A549 (cell line): ENCODE results near the gene FXYD3.

ENCODE experiments used
- BHLHE40 ChIP-seq: IDR thresholded peaks from 2 replicates; pipeline ENCODE4 v1.6.1; 2012; ENCODE audit warnings: low read depth, low read length, inconsistent platforms
- CEBPB ChIP-seq, 2 experiments: fragments of >200 bp in 1 of 2; sonication (Bioruptor Twin) in 1 of 2; formaldehyde crosslinking in 1 of 2; IDR thresholded peaks; 2 replicates each; pipeline ENCODE4 v1.6.1; 2012 to 2016
- EHMT2 ChIP-seq: fragments of 200-600 bp; sonication (generic); IDR thresholded peaks from 2 replicates; pipeline ENCODE4 v1.6.1; 2016; ENCODE audit warnings: antibody characterized with exemption, low read depth, mild to moderate bottlenecking, moderate library complexity
- FOSL2 ChIP-seq, 2 experiments: fragments of 450-650 bp in 1 of 2; fragments of >200 bp in 1 of 2; sonication (Bioruptor Twin) in 1 of 2; formaldehyde crosslinking; IDR thresholded peaks; 2 replicates each; pipeline versions ENCODE4 v1.5.0 to v1.6.1; 2016 to 2020; ENCODE audit warnings: mild to moderate bottlenecking in 1 of 2, moderate library complexity in 1 of 2
- MYC ChIP-seq: IDR thresholded peaks from 2 replicates; pipeline ENCODE4 v1.6.1; 2012; ENCODE audit warnings: mild to moderate bottlenecking, inconsistent platforms, low read length, improper control_type of control experiment, borderline replicate concordance
- TF ChIP-seq, protein P1 (sequence below): fragments of >200 bp; sonication (Bioruptor Twin); formaldehyde crosslinking; IDR thresholded peaks from 3 replicates; pipeline ENCODE4 v1.5.1; 2016
- TF ChIP-seq, protein P2 (sequence below): IDR thresholded peaks from 2 replicates; pipeline ENCODE4 v1.6.1; 2012

DNA sequence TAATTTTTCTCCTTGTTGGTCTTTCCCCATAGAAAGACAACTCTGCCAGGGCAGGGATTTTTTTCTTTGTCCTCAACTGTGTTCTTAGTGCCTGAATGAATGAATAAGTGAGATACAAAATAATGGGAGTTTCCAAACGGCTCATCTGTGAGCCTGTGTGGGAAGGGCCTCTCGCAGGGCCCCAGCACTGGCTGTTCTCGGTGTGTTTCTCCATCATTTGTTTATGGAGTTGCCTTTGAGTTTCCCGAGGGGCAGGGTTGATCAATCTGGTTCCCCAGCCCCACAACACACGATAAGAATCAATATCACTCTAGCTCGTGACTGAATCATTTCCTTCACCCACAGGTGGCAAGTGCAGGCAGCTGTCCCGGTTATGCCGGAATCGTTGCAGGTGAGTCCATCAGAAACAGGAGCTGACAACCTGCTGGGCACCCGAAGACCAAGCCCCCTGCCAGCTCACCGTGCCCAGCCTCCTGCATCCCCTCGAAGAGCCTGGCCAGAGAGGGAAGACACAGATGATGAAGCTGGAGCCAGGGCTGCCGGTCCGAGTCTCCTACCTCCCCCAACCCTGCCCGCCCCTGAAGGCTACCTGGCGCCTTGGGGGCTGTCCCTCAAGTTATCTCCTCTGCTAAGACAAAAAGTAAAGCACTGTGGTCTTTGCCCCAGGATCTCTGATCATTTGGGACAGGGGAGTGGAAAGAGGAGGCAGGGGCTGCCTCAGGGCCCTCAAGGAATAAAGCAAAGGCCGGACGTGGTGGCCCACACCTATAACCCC is 53.8 kb downstream of the FXYD3 start:
- no peak for TF ChIP-seq CEBPB (IDR thresholded peaks at IDR 0.05)
- no peak for TF ChIP-seq MYC
- TF ChIP-seq, protein P1, sequence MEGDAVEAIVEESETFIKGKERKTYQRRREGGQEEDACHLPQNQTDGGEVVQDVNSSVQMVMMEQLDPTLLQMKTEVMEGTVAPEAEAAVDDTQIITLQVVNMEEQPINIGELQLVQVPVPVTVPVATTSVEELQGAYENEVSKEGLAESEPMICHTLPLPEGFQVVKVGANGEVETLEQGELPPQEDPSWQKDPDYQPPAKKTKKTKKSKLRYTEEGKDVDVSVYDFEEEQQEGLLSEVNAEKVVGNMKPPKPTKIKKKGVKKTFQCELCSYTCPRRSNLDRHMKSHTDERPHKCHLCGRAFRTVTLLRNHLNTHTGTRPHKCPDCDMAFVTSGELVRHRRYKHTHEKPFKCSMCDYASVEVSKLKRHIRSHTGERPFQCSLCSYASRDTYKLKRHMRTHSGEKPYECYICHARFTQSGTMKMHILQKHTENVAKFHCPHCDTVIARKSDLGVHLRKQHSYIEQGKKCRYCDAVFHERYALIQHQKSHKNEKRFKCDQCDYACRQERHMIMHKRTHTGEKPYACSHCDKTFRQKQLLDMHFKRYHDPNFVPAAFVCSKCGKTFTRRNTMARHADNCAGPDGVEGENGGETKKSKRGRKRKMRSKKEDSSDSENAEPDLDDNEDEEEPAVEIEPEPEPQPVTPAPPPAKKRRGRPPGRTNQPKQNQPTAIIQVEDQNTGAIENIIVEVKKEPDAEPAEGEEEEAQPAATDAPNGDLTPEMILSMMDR, result no peak
- TF ChIP-seq, protein P2, sequence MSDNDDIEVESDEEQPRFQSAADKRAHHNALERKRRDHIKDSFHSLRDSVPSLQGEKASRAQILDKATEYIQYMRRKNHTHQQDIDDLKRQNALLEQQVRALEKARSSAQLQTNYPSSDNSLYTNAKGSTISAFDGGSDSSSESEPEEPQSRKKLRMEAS, result no peak
- TF ChIP-seq EHMT2, result no peak
- no peak for TF ChIP-seq BHLHE40
- no peak for TF ChIP-seq FOSL2 (IDR thresholded peaks at IDR 0.05)
- no peak for TF ChIP-seq FOSL2 (CRISPR knock-in tag; IDR thresholded peaks at IDR 0.05)
